GM19452 (cell line): ENCODE results near the gene VWA8.
"Not testable (repeated sequence)": the region's sequence is repeated elsewhere in the genome, so short reads cannot be mapped to it uniquely, and the experiment has no call there.

Experiments used
- ATAC-seq: cut with Tn5 transposase; IDR thresholded peaks from one replicate; pipeline ENCODE4 v1.9.1; 2021; ENCODE audit not compliant: unreplicated experiment

VWA8 gene

GRCh38 chr13:41651413-41652058 is 309.4 kb downstream of the VWA8 start:
- no peak for ATAC-seq

GRCh38 chr13:41650706-41651105 is 310.2 kb downstream of the VWA8 start:
- ATAC-seq, result no peak

- no peak for ATAC-seq
Observed at GRCh38 chr13:41649659-41650058, 311.2 kb downstream of the VWA8 start.

GRCh38 chr13:41648314-41648935 is 312.5 kb downstream of the VWA8 start:
- no peak for ATAC-seq

GRCh38 chr13:41647699-41648313 is 313.1 kb downstream of the VWA8 start:
- not testable (repeated sequence) for ATAC-seq

GRCh38 chr13:41645331-41645730 is 315.6 kb downstream of the VWA8 start:
- ATAC-seq, result no peak

- ATAC-seq, result no peak
Observed at GRCh38 chr13:41644742-41645141, 316.2 kb downstream of the VWA8 start.

GRCh38 chr13:41643507-41643906 is 317.4 kb downstream of the VWA8 start:
- ATAC-seq, result no peak

- ATAC-seq, result no peak
Observed at GRCh38 chr13:41641961-41642360, 318.9 kb downstream of the VWA8 start.

- no peak for ATAC-seq
Observed at GRCh38 chr13:41641429-41641828, 319.5 kb downstream of the VWA8 start.

GRCh38 chr13:41639955-41640780 is 320.7 kb downstream of the VWA8 start:
- ATAC-seq, result no peak

GRCh38 chr13:41639237-41639904 is 321.5 kb downstream of the VWA8 start:
- no peak for ATAC-seq

- no peak for ATAC-seq
Observed at GRCh38 chr13:41637586-41637985, 323.3 kb downstream of the VWA8 start.

GRCh38 chr13:41637032-41637431 is 323.9 kb downstream of the VWA8 start:
- ATAC-seq, result not testable (repeated sequence)

GRCh38 chr13:41636590-41636989 is 324.3 kb downstream of the VWA8 start:
- not testable (repeated sequence) for ATAC-seq

- ATAC-seq, result no peak
Observed at GRCh38 chr13:41634407-41634806, 326.5 kb downstream of the VWA8 start.

- ATAC-seq, result no peak
Observed at GRCh38 chr13:41633776-41634175, 327.1 kb downstream of the VWA8 start.

GRCh38 chr13:41631296-41631965 is 329.5 kb downstream of the VWA8 start:
- no peak for ATAC-seq

GRCh38 chr13:41627425-41627824 is 333.5 kb downstream of the VWA8 start:
- ATAC-seq, result no peak

GRCh38 chr13:41624041-41624440 is 336.9 kb downstream of the VWA8 start:
- no peak for ATAC-seq
